Adrenal gland (tissue), 5 donors: ENCODE measurements around the gene ENTPD3.

Experiments used
- POLR2A ChIP-seq, 2 donors: fragments of 450-650 bp; IDR thresholded peaks; one replicate each; pipeline ENCODE4 v1.6.1; 2017; ENCODE audit warnings: antibody characterized with exemption in 2 of 2, mild to moderate bottlenecking in 2 of 2, moderate library complexity in 1 of 2
- TF ChIP-seq, protein P1 (sequence below), 6 experiments: fragments of 450-650 bp in 4 of 6; fragments of 200-600 bp in 2 of 6; sonication (generic) in 1 of 6; IDR thresholded peaks; 1 replicate in 5 of 6; 2 replicates in 1 of 6; pipeline versions ENCODE4 v1.5.1 to v1.8.0; 2016 to 2021; ENCODE audit warnings: antibody characterized with exemption in 6 of 6, mild to moderate bottlenecking in 2 of 6, moderate library complexity in 1 of 6
- donor health status: DM: no; HTN: no; CAD: no.

DNA sequence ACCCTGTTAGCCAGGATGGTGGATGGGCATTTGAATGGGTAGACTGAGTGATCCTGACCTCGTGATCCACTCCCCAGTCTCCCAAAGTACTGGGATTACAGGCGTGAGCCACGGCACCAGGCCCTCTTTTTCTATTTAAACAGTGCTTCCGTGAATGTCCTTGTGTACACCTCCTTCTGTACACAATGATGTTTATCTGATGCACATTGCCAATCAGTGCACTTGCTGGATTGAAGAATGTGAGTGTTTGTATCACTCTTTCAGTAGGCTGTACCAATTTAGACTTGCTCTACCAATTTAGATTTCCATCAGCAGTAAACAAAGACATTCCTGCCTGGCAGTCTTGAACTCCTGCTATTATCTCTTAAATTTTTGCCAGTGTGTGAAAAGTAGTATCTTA, 81.0 kb downstream of the ENTPD3 start:
- TF ChIP-seq, protein P1, sequence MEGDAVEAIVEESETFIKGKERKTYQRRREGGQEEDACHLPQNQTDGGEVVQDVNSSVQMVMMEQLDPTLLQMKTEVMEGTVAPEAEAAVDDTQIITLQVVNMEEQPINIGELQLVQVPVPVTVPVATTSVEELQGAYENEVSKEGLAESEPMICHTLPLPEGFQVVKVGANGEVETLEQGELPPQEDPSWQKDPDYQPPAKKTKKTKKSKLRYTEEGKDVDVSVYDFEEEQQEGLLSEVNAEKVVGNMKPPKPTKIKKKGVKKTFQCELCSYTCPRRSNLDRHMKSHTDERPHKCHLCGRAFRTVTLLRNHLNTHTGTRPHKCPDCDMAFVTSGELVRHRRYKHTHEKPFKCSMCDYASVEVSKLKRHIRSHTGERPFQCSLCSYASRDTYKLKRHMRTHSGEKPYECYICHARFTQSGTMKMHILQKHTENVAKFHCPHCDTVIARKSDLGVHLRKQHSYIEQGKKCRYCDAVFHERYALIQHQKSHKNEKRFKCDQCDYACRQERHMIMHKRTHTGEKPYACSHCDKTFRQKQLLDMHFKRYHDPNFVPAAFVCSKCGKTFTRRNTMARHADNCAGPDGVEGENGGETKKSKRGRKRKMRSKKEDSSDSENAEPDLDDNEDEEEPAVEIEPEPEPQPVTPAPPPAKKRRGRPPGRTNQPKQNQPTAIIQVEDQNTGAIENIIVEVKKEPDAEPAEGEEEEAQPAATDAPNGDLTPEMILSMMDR (IDR thresholded peaks at IDR 0.05): no peak
- TF ChIP-seq POLR2A (IDR thresholded peaks at IDR 0.05): no peak
